ENCODE results near the gene PHACTR1.

The PHACTR1 gene

DNA sequence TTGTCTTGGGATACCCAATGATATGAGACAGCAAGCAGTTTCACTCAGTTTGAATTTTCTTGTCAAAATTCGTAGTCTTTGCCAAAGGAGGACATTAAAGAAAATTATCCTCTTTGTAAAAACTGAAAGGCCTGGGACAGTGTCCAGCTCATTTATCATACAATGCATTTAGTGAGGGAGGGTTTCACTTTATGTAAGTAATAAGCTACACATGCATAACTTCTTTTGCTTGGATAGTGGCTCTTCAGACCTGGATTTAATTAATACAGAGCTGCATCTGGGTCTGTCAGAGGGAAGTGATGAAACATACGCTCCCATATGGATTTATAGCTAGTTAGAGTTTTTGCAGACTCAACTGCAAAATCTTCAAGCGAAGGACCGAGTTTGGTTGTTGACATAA, 175.6 kb downstream of the PHACTR1 start:
- TF ChIP-seq, protein P1, sequence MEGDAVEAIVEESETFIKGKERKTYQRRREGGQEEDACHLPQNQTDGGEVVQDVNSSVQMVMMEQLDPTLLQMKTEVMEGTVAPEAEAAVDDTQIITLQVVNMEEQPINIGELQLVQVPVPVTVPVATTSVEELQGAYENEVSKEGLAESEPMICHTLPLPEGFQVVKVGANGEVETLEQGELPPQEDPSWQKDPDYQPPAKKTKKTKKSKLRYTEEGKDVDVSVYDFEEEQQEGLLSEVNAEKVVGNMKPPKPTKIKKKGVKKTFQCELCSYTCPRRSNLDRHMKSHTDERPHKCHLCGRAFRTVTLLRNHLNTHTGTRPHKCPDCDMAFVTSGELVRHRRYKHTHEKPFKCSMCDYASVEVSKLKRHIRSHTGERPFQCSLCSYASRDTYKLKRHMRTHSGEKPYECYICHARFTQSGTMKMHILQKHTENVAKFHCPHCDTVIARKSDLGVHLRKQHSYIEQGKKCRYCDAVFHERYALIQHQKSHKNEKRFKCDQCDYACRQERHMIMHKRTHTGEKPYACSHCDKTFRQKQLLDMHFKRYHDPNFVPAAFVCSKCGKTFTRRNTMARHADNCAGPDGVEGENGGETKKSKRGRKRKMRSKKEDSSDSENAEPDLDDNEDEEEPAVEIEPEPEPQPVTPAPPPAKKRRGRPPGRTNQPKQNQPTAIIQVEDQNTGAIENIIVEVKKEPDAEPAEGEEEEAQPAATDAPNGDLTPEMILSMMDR (IDR thresholded peaks at IDR 0.05; ENCODE audit: low read depth, low read length), result no peak
- DNase-seq (ENCODE audit: low read depth, low spot score), result no peak
- no peak overlapping the region for H3K4me3 ChIP-seq (ENCODE audit: low read depth, low read length)
- in situ Hi-C loops (cut with HindIII; ENCODE audit: low sequenced_read_pairs), result no loop called here

DNA sequence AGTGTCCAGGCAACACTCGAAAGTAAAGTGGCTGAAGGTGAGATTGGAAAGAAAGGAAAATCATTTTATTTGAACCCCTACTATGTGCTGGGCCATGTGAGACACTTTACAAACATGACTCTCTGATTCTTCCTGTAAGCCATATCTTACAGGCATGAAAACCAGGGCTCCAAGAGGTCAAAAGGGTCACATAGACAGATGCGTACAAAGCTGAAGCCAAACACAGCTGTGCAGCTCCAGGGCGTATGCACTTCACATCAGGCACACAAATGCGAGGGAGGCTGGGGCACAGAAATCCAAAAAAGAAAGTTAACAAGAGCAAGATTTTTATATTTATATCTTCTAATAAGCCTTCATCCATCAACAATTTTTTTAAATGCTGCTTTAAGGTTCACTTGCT, 176.5 kb downstream of the PHACTR1 start:
- no peak overlapping the region for H3K4me3 ChIP-seq (ENCODE audit: low read depth, low read length)
- in situ Hi-C loops (cut with HindIII; ENCODE audit: low sequenced_read_pairs), result no loop called here
- TF ChIP-seq, protein P1 (IDR thresholded peaks at IDR 0.05; ENCODE audit: low read depth, low read length), result no peak
- no peak for DNase-seq (ENCODE audit: low read depth, low spot score)

DNA sequence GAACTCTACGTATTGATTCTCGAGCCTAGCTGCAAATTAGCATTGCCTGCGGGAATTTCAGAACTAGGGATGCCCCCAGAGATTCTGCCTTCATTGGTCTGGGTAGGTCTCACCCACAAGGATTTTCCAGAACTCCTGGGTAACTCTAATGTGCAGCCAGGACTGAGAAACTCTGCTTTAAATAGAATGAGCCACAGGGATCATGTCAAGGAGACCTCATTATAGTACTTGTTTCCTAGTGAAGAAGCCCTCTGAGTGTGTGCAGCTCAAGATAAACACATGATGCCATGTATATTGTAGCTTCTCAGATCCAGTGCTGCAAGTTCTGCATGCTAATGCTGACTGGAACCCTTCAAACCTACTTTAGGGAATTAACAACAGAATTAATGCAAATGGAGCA, 179.2 kb downstream of the PHACTR1 start:
- no peak for DNase-seq (ENCODE audit: low read depth, low spot score)

DNA sequence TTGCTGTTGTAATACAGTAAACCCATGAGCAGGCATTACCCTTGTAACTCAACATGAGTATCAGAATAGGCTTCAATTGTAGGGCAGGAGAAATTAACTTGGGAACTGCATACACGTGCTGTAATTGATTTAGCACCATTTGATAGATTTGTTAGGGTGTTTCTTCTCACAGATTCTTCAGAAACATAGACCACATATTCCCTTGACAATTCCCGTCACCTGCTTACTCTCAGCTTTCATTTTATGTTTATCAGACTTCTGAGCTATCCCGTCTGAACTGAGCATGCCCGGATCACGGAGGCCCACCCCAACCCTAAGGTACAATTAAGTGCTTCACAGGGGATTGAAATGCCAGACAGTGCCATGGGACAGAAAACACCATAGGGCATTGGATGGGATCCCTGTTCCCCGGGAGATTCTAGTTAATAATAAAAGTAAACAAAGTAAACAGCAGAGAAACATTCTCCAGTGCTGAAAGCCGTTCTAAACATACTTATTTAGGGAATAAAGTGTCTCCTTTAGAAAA, 179.7 kb downstream of the PHACTR1 start:
- TF ChIP-seq, protein P1 (IDR thresholded peaks at IDR 0.05; ENCODE audit: low read depth, low read length), result no peak
- no peak for DNase-seq (ENCODE audit: low read depth, low spot score)
- in situ Hi-C loops (cut with HindIII; ENCODE audit: low sequenced_read_pairs), result no loop called here
- no peak overlapping the region for H3K4me3 ChIP-seq (ENCODE audit: low read depth, low read length)

More for the DNA sequence above, 179.2 kb downstream of the PHACTR1 start:
- H3K4me3 ChIP-seq (ENCODE audit: low read depth, low read length), result no peak overlapping the region
- TF ChIP-seq, protein P1 (IDR thresholded peaks at IDR 0.05; ENCODE audit: low read depth, low read length), result no peak
- in situ Hi-C loops (cut with HindIII; ENCODE audit: low sequenced_read_pairs), result no loop called here

DNA sequence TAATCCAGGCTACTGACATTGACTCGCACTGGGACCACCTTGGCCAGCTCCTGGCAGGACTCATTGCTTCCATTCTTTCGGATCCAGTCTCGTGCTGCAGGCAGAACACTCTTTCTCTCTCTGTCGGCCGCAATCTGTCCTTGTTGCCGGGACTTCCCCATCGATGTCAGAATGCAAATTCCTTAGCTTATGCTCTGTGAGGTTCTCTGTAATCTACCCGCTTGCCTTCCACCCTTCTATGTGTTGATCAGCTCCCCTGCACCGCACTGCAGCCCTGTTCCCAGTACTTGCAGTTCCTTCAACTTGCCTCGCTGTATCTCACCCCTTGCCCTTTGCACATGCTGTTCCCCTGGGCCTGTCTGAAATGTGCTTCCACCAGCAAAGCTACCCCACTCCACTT, 182.0 kb downstream of the PHACTR1 start:
- no peak for DNase-seq (ENCODE audit: low read depth, low spot score)
- in situ Hi-C loops (cut with HindIII; ENCODE audit: low sequenced_read_pairs), result no loop called here
- TF ChIP-seq, protein P1 (IDR thresholded peaks at IDR 0.05; ENCODE audit: low read depth, low read length), result no peak
- H3K4me3 ChIP-seq (ENCODE audit: low read depth, low read length), result no peak overlapping the region

DNA sequence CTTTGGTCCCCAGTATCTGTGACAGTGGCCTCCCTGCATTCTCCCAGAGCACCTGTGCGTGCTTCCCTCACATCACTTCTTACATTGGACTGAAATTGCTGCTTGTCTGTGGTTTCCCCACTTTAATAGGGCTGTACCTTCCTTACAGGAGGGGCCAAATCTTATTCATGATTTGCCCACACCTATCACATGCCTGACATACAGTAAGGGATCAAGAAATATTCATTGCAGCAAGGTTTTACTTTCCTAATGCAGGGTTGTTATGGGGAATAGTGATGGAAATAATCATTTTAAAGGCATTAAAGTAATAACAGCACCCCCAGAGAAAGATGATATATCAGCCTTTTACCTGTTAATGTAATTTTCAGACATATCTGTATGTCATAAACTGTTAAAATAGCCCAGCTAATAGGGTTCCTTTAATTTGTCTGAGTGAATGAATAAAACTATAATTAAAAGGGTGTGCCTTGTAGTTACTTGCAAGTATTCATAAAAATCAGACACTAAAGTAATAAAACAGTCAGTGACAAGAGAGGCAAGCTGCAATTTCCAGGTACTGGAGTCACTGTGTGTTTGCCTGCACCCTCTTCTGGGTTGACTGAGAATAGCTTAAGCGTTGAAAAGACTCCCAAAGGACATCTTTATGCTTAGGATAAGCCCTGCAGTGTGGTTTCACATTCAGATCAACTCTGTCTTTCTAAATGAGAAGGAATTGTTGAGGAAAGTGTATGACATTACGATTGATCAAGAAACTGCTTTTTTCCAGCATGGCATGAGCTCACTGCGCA, 182.7 kb downstream of the PHACTR1 start:
- H3K4me3 ChIP-seq (ENCODE audit: low read depth, low read length), result no peak overlapping the region
- TF ChIP-seq, protein P1 (IDR thresholded peaks at IDR 0.05; ENCODE audit: low read depth, low read length), result no peak
- no peak for DNase-seq (ENCODE audit: low read depth, low spot score)
- in situ Hi-C loops (cut with HindIII; ENCODE audit: low sequenced_read_pairs), result no loop called here
